Stimulated activated CD4-positive, alpha-beta T cell treated with anti-CD3 and anti-CD28 coated beads, Interleukin-2, amount 100 ng/mL, for 4 hours (primary cell): Measurements from ENCODE around the gene CPT1A.

Experiments used
- DNase-seq: peaks from one replicate; pipeline ENCODE4 v3.0.0-alpha.2; 2020; ENCODE audit warnings: low read depth

The CPT1A gene

DNA sequence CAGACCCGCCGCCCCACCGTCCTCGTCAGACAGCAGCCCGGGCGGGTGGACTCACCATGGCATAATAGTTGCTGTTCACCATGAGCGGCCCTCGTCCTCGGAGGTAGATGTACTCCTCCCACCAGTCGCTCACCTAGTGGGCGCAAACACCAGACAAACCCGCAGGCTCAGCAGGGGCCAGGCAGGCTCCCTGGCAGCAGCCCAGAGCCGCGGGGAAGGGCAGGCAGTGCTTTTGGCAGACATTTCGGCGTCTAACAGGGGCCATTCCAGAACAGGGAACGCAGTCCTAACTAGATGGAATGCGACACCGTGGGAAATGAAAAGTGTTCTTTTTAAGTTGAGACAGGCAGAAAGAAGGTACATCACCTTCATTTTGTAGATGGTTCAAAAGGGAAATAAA is 44.9 kb downstream of the CPT1A start:
- DNase-seq, result no peak

DNA sequence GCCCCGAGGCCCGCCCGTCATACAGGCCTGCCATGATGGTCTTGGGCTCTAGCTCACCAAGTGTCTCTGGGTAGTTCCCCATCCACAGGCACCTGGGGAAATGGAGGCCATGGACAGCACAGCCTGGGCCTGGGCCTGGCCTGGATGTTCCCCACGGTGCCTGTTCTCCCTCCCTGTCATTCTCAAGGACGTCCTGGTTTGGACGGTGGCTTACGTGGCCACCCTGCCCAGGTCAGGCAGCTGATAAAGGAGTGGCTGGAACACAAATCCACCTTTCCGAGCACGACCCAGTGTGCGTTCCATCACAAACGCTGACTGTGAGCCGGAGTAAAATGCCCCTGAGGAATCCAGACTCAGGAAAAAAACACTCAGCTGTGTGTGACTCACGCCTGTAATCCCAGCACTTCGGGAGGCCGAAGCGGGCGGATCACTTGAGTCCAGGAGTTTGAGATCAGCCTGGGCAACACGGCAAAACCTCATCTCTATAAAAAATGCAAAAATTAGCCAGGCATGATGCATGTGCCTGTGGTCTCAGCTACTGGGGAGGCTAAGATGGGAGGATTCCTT is 49.2 kb downstream of the CPT1A start:
- DNase-seq, result no peak

DNA sequence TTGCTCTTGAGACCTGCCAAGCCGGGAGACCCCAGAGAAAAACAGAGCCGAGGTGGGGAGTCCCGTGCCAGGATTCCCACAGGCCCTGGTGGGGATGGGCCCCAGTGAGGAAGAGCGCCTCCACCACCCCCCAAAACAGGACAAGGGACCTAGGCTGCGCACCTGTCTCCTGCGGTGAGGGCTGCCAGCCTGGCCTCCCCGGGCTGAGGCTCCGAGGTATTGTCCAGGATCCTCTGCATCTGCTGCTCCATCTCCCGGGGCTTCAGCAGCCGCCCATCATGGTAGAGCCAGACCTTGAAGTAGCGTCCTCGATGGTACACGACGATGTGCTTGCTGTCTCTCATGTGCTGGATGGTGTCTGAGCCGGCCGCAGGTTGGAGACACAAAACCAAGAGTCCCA is 57.1 kb downstream of the CPT1A start:
- DNase-seq, result no peak

DNA sequence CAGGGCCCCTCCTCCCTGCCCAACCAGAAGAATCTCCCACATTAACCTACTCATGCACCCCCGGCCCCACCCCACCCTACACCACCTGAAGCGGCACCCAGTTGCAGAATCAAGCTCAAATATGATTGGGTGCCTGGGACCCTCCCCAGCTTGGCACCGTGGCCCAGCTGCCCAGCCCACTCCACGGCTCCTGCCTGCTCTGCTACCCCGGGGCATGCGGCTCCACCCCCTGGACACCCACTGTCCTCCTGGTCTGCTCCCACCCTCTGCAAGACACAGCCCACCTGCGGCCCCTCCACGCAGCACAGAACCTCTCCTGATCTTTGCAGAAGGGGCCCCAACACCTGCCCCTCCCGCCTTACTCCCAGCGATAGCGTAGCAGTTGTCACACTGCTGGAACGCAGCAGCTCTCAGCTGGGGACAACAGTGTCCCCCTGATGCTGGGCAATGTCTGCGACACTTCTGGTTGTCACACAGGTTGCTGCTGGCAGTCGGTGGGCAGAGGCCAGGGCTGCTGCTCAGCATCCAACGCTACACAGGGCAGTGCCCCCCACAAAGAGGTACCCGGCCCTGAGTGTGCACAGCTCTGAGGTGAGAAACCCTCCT is 58.4 kb downstream of the CPT1A start:
- no peak for DNase-seq

DNA sequence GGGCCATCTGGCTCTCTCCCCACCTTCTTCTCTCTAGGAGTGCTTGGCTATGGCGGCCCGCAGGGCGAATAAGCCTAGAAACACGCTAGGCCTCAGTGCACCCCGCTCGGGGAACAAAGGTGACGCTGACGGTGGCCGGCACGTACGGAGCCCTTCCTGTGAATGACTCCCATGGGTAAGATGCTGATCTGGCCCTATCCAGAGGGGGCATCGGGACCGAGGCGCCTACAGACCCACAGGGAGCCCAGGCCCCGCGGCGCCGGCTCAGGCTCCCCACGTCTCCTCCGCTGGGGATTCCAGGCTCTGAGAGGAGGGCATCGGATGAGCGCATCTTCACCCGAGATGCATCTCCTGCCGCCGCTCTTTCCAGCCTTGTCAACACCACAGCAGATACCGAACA is 59.0 kb downstream of the CPT1A start:
- DNase-seq, result no peak

DNA sequence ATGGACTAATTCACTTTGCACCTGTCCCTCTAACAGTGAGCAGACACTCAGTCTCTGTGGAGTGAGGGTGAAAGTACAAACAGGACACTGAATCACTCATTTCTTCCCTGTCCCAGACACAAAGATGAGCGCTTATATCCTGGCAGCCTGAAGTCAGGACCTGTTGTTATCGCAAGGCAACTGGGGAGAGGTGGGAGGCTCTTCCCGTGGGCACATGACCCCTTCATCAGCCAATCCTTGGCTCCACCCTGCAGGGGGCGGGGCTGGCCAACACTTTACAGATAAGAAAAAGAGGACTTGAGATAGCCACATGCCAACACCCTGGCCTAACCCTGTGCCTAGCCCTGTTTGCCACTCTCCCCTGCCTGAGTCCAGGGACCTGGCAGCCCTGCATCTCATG is 60.9 kb downstream of the CPT1A start:
- no peak for DNase-seq

DNA sequence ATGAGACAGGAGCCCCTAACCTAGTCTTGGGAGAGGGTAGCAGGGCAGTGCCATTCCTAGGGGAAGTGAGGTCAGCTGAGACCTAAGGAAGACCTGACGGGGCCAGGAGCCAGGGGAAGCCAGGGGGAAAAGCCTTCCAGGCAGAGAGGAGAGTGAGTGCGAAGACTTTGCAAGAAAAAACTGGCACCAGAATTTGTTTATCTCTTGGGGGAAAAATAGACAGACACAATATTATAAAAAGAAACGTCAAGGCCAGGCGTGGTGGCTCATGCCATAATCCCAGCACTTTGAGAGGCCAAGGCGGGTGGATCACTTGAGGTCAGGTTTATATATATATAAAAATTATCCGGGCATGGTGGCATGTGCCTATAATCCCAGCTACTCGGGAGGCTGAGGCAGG is 63.5 kb downstream of the CPT1A start:
- DNase-seq, result no peak

DNA sequence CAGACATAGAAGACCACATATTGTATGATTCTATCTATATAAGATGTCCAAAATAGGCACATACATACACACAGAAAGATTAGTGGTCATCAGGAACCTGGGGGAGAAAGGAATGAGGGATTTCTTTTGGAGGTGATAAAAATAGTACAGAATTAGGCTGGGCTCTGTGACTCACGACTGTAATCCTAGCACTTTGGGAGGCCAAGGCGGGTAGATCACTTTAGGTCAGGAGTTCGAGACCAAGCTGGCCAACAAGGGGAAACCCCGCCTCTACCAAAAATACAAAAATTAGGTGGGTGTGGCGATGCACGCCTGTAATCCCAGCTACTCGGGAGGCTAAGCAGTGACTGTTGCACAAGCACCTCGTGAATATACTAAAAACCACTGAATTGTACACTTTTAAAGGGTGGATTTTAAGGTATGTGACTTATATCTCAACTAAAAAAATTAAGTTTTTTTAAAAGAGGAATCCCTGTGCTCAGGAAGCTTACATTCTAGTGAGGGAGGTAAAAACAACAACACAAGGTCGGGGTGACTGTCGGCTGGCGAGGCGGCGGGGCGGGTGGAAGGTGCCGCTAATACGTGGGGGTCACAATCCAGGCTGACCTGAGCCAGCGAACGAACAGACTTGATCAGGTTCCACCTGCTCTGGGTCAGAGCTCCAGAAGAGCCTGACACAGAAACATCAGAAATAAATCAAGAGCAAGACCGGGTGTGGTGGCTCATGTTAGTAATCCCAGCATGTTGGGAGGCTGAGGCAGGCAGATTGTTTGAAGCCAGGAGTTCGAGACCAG is 65.1 kb downstream of the CPT1A start:
- no peak for DNase-seq

DNA sequence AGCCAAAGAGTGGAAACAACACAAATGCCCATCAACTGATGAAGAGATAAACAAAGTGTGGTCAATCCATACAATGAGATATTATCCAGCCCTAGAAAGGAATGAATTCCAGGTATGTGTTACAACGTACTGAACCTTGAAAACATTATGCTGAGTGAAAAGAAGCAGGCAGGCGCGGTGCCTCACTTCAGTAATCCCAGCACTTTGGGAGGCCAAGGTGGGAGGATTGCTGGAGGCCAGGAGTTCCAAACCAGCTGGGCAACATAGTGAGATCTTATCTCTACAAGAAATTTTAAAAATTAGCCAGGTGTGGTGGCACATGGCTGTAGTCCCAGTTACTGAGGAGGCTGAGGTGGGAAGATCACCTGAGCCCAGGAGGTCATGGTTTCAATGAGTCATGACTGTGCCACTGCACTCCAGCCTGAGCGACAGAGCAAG is 65.7 kb downstream of the CPT1A start:
- no peak for DNase-seq

DNA sequence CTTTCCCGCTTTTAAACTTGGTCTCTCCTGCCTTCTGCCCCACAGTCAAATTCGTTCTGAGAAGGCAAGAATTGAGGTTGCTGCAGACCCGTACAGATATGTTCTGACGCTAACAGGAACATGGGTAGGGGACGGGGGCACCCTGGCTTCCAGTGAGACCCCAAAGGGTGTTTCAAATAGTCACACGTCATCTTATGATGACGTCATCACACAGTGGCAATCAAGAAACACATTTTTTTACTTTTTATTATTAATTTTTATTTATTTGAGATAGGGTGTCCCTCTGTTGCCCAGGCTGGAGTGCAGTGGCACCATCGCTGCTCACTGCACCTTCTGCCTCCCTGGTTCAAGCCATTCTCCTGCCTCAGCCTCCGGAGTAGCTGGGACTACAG is 67.5 kb downstream of the CPT1A start:
- DNase-seq, result no peak

DNA sequence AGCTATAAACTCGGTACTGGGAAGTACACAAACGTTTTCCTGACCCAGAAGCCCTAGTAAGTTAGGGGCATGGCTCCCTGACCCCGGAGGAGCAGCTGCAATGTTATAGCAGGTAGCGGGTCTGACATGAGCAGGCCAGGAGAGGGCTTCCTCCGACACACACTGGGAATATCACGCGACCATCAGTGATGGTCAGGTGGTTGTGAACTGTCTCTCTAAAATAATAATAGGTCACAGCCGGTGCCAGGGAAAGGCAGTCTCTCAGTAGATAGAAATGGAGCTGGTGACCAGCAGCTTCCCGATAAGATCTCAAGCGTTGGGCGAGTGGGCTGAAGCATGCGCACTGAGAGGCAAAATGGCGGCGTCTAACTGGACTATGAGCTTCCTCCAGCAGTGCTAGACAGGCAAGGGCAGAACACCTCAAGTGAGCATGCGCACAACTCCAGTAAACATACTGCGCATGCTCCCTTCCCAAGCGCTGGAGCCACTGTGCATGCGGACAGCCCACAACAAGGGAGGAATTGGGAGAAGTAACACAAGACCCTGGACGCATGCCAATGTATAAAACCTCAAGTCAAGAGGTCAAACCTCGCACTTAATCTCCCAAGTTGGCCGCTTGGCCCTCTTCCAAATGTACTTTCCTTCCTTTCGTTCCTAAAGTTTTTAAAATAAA is 68.1 kb downstream of the CPT1A start:
- DNase-seq, result no peak

DNA sequence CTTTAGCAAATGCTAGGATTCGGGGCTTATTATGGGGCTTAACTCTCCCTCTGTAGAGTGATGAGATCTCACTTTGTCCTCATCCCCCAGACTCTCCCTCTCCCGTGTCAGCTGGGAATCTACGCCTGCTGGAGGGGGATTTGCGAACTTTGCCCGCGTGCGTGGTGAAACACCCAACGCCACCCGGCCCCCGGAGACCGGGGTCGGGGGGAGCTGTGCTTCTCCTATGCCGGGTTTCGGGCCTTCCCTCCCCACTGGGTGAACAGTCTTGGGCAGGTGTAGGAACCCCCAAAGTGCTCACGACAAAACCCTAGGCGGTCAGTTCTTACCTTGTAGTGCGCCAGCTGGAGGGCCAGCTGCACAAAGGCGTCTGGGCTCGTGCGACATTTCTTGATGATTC is 68.8 kb downstream of the CPT1A start:
- no peak for DNase-seq

DNA sequence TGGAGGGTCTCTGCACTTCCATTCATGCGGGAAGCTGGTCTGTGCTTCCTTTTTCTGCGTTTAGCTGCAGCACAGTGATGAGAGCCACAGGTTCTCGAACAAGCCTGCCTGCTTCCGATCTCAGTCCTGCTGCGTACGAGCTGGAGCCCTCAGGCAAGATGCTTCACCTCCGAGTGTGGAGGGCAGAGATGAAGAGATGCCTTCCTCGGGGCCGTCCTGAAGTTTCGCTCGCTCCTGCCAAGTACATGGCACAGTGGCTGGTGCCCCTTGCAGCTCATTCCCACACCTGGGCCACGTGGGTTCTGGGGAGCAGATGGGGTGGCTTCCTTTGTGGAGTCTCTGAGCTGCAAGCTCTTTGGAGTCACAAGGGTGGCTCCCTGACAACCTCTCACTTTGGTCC is 70.9 kb downstream of the CPT1A start:
- DNase-seq, result no peak

DNA sequence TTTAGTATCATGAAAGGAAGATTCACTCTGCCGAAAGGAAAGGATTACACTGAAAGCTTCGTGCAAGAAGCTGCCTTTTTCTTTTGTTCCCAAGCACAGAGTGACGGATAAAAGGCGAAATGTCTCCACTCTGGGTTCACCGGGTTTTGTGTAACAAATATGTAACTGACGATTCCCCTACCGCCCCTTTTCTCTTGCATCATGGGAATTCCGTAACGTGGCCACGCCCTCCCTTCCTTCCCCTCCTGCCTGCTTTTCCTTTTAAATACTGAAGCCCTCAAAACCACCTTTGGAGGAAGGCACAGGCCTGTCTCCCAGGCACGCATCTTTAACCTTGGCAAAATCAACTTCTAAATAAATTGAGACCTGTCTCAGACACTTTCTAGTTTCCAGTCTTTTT is 74.0 kb downstream of the CPT1A start:
- DNase-seq, result no peak

DNA sequence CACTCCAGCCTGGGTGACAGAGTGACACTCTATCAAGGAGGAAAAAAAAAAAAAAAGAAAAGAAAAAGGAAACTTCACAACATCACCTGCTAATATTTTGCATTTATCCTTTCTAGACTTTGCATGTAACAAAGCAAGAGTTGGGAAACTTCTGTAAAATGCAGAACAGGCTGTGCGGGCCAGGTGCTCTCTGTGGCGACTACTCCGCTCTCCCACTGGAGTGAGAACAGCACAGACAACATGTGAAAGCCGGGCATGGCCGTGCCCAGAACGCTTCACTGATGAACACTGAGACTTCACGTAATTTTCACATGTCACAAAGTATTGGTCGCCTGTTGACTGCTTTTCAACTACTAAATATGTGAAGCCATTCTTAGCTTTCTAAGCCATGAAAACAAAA is 74.9 kb downstream of the CPT1A start:
- no peak for DNase-seq

DNA sequence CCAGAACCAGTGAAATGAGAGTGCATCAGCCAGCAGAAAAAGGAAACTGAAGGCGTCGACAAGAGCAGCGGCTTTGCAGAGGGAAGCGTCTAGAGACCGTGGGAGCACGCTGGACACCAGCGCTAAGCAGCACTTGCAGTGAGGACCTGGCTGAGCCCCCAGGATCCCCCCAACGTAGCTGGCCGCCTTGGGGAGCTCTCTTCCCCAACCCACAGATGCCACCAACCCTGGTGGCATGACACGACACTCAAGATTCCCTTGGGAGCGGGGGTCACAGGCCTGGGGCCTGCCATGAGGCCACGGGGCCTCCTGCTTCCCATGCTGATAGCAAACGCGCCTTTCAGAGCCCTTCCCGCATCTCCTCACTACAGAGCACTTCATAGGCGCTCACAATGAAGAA is 77.0 kb downstream of the CPT1A start:
- no peak for DNase-seq

DNA sequence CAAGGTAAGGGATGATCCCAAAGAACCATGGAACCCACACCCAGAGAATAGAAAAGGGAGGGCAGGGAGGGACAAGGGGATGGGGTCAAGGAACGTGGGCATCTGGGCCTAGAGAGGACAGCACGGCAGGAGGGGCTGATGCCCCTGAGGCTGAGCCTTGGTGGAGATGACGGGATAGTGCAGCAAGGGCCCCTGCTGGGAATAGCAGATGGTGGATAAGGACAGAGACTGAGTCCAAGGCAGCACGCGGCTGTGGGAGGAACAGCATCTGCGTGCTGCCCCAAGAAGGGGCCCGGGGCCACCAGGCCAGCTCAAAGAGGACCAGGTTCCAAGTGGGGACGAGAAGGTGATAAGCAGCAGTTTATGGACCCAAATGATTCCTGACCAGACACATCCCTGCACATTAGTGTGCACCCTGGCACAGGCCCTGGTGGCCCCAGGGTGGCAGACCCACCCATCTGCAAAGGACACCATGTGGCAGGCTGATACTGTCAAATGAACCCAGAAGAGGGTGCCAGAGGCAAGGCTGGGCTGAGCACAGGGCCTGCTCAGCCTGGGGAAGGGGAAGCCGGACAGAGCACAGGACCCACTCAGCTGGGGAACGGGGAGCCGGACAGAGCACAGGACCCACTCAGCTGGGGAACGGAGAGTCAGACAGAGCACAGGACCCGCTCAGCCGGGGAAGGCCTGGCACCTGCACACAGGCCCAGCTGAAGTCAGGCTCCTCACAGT is 77.6 kb downstream of the CPT1A start:
- no peak for DNase-seq

DNA sequence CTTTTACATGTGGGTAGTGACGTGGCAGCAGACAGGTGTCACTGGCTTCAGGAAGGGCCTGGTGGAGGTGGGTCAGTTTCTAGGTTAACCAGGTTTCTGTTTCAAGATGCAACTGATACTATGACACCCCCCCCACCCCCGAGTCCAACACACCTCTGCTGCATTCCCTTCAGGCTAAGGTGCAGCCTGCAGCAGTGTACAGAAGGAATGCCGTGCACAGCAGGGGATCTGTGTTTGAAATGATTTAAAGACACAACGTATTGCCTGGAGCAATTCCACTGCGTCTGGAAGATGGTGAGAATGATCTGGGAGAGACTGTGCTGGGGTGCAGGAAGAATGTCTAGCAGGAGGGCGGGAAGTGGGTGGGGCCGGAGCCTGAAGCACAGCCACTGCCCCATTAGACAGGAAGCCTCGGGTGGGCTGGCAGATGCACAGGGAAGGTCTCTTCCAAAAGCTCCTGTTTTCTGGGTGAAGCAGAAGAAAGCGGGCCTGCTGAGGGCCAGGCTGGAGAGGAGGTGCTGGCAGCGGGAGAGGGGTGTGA is 78.5 kb downstream of the CPT1A start:
- DNase-seq, result no peak

DNA sequence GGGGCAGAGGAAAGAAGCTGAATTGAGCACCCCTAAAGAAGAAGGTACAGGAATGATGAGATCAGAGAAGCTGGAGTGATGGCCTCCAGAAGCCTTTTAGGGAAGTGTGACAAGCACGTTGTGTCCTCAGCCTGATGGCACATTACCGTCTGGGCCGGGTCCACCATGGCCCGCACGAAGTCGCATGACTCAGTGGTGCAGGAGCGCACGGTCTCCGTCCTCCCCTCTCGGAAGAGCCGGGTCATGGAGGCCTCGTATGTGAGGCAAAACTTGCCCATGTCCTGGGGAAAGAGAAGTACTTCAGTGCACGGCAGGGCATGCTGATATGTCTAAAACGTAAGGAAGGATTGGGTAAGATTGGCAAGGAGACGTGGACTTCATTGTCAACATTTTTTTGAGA is 79.2 kb downstream of the CPT1A start:
- DNase-seq, result no peak

DNA sequence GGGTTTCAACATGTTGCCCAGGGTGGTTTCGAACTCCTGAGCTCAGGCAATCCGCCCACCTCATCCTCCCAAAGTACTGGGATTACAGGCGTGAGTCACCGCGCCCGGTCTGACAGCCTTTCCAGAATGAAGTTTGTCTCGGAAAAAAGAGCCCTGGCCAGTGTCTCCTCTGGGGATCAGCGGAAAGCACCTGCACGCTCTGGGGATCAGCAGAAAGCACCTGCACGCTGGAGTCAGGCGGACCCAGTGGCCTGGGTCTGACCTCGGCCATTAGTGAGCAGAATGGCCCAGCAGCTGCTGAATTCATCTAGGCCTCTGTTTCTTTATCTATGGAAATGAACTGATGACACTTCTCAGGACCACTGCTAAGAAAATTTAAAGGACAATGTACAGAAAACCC is 79.9 kb downstream of the CPT1A start:
- no peak for DNase-seq

DNA sequence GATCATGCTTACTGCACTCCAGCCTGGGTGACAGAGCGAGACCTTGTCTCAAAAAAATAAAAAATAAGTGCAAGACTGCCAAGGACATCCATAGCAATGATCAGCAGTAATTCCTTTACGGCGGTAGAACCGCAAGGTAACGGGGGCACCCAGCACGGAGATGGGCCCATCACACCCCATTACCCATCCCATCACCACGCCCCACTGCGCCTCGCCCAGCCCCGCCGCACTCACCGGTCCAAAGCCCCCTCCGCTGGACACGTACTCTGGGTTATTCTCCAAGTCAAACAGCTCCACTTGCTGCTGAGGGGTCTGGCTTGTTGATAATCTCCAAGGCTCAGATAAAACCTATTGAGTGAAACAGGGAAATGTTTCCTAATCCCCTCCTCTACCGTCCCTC is 81.7 kb downstream of the CPT1A start:
- DNase-seq, result no peak

DNA sequence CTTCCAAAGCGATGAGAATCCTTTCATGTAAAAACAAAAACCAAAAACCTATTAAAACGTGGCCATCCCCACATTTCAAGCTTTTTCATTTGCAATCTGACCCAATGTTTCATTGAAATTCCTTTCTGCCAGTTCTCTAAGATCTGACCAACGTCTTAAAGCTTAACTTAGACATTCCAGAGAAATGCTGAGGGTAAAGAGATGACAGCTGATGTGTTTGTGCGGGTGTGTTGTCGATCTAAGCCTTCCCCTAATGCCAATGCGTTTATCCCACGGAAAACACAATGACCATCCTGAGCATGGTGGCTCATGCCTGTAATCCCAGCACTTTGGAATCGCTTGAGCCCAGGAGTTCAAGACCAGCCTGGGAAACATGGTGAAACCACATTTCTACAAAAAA is 84.0 kb downstream of the CPT1A start:
- DNase-seq, result no peak
